ENCODE measurements around the gene PPP2R5C. TPM values are rescaled to one million over a fixed set of nuclear protein-coding genes. Genes with fewer than 3 reads are reported as not detected.
A peak's percentile ranks its signal among the peaks of the same experiment; 100 is the strongest.

The PPP2R5C gene
- total and polyA plus RNA-seq, 9 of the 15 experiments (the other 6 are each of a cell fraction or from before 2014, with no cell fraction given): 284 to 617 (median 395) TPM

DNA sequence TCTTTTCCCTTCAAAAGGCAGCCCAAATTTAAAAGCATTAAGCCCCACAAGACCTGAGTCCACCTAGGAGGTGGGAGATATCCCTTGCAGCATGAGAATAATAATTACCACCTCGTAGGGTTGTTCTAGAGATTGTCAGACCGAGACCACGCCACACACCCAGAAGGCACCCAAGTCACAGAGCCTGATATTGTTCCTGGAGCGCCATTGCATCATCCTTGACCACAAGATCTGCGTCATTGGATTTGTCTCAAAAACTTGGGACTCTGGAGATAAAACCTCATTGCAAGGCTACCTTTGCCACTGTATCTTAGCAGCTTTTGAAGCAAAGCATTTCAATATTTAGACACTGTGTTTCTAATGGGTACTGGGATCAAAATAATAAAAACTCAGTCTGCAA, 29.4 kb upstream of the PPP2R5C start (continued):
- TF ChIP-seq ETV1 (tag; conservative IDR thresholded peaks at IDR 0.05; ENCODE audit: low read depth): no peak
- no peak for TF ChIP-seq HNRNPH1 (optimal IDR thresholded peaks at IDR 0.05; ENCODE audit: low read depth, low read length)
- no peak for TF ChIP-seq OTX1 (CRISPR knock-in tag; IDR thresholded peaks at IDR 0.05)
- TF ChIP-seq CBX5 (IDR thresholded peaks at IDR 0.05; ENCODE audit: borderline replicate concordance, low read depth): no peak
- no peak for TF ChIP-seq ZNF695 (CRISPR knock-in tag; IDR thresholded peaks at IDR 0.05)
- TF ChIP-seq SMAD1 (IDR thresholded peaks at IDR 0.05; ENCODE audit: low read depth, low read length, partially characterized antibody): no peak
- TF ChIP-seq ZNF395 (CRISPR knock-in tag; IDR thresholded peaks at IDR 0.05): no peak
- TF ChIP-seq ZNF740 (CRISPR knock-in tag; IDR thresholded peaks at IDR 0.05): no peak
- no peak for TF ChIP-seq ZNF740 (tag; IDR thresholded peaks at IDR 0.05)
- TF ChIP-seq EP400 (IDR thresholded peaks at IDR 0.05): peak; percentile 46
- no peak for TF ChIP-seq ZNF212 (CRISPR knock-in tag; IDR thresholded peaks at IDR 0.05)
- TF ChIP-seq SMARCA5 (IDR thresholded peaks at IDR 0.05): no peak
- no peak for TF ChIP-seq ZBED1 (IDR thresholded peaks at IDR 0.05)
- TF ChIP-seq, protein P1, sequence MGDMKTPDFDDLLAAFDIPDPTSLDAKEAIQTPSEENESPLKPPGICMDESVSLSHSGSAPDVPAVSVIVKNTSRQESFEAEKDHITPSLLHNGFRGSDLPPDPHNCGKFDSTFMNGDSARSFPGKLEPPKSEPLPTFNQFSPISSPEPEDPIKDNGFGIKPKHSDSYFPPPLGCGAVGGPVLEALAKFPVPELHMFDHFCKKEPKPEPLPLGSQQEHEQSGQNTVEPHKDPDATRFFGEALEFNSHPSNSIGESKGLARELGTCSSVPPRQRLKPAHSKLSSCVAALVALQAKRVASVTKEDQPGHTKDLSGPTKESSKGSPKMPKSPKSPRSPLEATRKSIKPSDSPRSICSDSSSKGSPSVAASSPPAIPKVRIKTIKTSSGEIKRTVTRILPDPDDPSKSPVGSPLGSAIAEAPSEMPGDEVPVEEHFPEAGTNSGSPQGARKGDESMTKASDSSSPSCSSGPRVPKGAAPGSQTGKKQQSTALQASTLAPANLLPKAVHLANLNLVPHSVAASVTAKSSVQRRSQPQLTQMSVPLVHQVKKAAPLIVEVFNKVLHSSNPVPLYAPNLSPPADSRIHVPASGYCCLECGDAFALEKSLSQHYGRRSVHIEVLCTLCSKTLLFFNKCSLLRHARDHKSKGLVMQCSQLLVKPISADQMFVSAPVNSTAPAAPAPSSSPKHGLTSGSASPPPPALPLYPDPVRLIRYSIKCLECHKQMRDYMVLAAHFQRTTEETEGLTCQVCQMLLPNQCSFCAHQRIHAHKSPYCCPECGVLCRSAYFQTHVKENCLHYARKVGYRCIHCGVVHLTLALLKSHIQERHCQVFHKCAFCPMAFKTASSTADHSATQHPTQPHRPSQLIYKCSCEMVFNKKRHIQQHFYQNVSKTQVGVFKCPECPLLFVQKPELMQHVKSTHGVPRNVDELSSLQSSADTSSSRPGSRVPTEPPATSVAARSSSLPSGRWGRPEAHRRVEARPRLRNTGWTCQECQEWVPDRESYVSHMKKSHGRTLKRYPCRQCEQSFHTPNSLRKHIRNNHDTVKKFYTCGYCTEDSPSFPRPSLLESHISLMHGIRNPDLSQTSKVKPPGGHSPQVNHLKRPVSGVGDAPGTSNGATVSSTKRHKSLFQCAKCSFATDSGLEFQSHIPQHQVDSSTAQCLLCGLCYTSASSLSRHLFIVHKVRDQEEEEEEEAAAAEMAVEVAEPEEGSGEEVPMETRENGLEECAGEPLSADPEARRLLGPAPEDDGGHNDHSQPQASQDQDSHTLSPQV (IDR thresholded peaks at IDR 0.05): peak; percentile 20; the same call in 1 of the 2 replicates
- no peak for TF ChIP-seq ZFP30 (CRISPR knock-in tag; IDR thresholded peaks at IDR 0.05; ENCODE audit: borderline replicate concordance)
- no peak; the same call in 1 of the 2 replicates for TF ChIP-seq CREB1 (IDR thresholded peaks at IDR 0.05)
- TF ChIP-seq CREB1 (CRISPR knock-in tag; IDR thresholded peaks at IDR 0.05): no peak
- TF ChIP-seq RUNX1 (IDR thresholded peaks at IDR 0.05; ENCODE audit: low read depth): no peak
- no peak for TF ChIP-seq ZBTB8A (IDR thresholded peaks at IDR 0.05; ENCODE audit: partially characterized antibody)
- TF ChIP-seq SMARCE1 (IDR thresholded peaks at IDR 0.05): peak; percentile 31; the same call in 1 of the 2 replicates
- TF ChIP-seq DMBX1 (CRISPR knock-in tag; IDR thresholded peaks at IDR 0.05; ENCODE audit: borderline replicate concordance): 0 out of 2 replicates have a peak, but pooled peaks have one; percentile 13
- no peak for TF ChIP-seq DNMT1 (IDR thresholded peaks at IDR 0.05)
